ENCODE measurements around the gene TLE5.
A peak's percentile ranks its signal among the peaks of the same experiment; 100 is the strongest.
"Not testable (repeated sequence)": the region's sequence is repeated elsewhere in the genome, so short reads cannot be mapped to it uniquely, and the experiment has no call there.

Gene TLE5

GRCh38 chr19:3048190-3048533, 14.1 kb downstream of the TLE5 start:
- TF ChIP-seq POLR2A (IDR thresholded peaks at IDR 0.05; ENCODE audit: low read depth, low read length), result no peak
- no peak for FAIRE-seq
- no peak for DNase-seq (ENCODE audit: insufficient read length, low spot score)

- TF ChIP-seq POLR2A (IDR thresholded peaks at IDR 0.05; ENCODE audit: low read depth, low read length), result no peak
- FAIRE-seq (no peak), DNase-seq (ENCODE audit: insufficient read length, low spot score) (peak; percentile 100)
These were observed 14.7 kb downstream of the TLE5 start for GRCh38 chr19:3047496-3048189.

GRCh38 chr19:3046698-3047495, 15.4 kb downstream of the TLE5 start:
- TF ChIP-seq POLR2A (IDR thresholded peaks at IDR 0.05; ENCODE audit: low read depth, low read length), result no peak
- DNase-seq (ENCODE audit: insufficient read length, low spot score), result no peak
- FAIRE-seq, result no peak

GRCh38 chr19:3045885-3046697, 16.2 kb downstream of the TLE5 start:
- TF ChIP-seq POLR2A (IDR thresholded peaks at IDR 0.05; ENCODE audit: low read depth, low read length), result no peak
- FAIRE-seq (no peak), DNase-seq (ENCODE audit: insufficient read length, low spot score) (no peak)

GRCh38 chr19:3045191-3045590, 17.1 kb downstream of the TLE5 start:
- no peak for FAIRE-seq
- TF ChIP-seq POLR2A (IDR thresholded peaks at IDR 0.05; ENCODE audit: low read depth, low read length), result no peak
- no peak for DNase-seq (ENCODE audit: insufficient read length, low spot score)

GRCh38 chr19:3042621-3043267, 19.6 kb downstream of the TLE5 start:
- no peak for FAIRE-seq
- TF ChIP-seq POLR2A (IDR thresholded peaks at IDR 0.05; ENCODE audit: low read depth, low read length), result no peak
- DNase-seq (ENCODE audit: insufficient read length, low spot score), result no peak

GRCh38 chr19:3041761-3042620, 20.3 kb downstream of the TLE5 start:
- DNase-seq (ENCODE audit: insufficient read length, low spot score) (no peak), FAIRE-seq (no peak)
- TF ChIP-seq POLR2A (IDR thresholded peaks at IDR 0.05; ENCODE audit: low read depth, low read length), result no peak

GRCh38 chr19:3041327-3041726, 21.0 kb downstream of the TLE5 start:
- DNase-seq (ENCODE audit: insufficient read length, low spot score) (no peak), FAIRE-seq (no peak)
- no peak for TF ChIP-seq POLR2A (IDR thresholded peaks at IDR 0.05; ENCODE audit: low read depth, low read length)

GRCh38 chr19:3039641-3040077, 22.6 kb downstream of the TLE5 start:
- DNase-seq (ENCODE audit: insufficient read length, low spot score), result no peak
- TF ChIP-seq POLR2A (IDR thresholded peaks at IDR 0.05; ENCODE audit: low read depth, low read length), result no peak
- FAIRE-seq, result no peak

- no peak for TF ChIP-seq POLR2A (IDR thresholded peaks at IDR 0.05; ENCODE audit: low read depth, low read length)
- FAIRE-seq (no peak), DNase-seq (ENCODE audit: insufficient read length, low spot score) (no peak)
These were observed 23.2 kb downstream of the TLE5 start for GRCh38 chr19:3039125-3039524.

- no peak for DNase-seq (ENCODE audit: insufficient read length, low spot score)
- no peak for TF ChIP-seq POLR2A (IDR thresholded peaks at IDR 0.05; ENCODE audit: low read depth, low read length)
- FAIRE-seq, result no peak
These were observed 24.1 kb downstream of the TLE5 start for GRCh38 chr19:3038214-3038613.

GRCh38 chr19:3036977-3037544, 25.2 kb downstream of the TLE5 start:
- not testable (repeated sequence) for FAIRE-seq; DNase-seq (ENCODE audit: insufficient read length, low spot score)
